HG03521 (cell line): ENCODE measurements around the gene USP10.

Experiments
- ATAC-seq: cut with Tn5 transposase; IDR thresholded peaks from one replicate; pipeline ENCODE4 v1.9.1; 2021; ENCODE audit warnings: mild to moderate bottlenecking, moderate library complexity; ENCODE audit not compliant: unreplicated experiment

Gene USP10

DNA sequence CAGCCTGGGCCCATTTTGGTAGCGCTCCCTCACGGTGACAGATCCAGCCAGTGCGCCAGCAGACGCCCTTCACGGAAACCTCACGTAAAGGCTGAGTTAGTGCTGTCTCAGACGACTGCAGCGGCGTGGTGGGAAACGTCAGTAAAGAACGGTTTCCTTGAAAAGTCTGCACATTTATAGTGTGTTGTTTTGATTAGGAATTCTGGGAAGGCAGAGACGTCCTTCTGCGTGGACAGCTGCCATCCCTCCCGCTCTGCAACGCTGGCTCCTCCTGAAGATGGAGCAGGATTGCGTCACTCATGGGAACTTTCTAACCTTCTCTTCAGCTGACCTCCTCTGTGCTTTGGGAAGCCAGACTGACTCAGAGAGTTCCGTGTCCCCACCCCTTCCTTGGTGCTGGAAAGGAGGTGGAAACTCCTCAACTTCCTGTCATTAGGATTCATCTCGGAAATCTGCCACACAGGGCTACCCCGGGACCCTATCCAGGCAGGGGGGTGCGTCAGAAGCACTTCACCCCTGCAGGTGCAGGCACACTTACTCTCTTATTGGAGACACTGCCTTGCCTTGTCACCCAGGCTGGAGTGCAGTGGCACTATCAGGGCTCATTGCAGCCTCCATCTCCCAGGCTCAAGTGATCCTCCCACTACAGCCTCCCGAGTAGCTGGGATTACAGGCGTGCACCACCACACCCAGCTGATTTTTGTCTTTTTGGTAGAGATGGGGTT is 95.7 kb downstream of the USP10 start:
- no peak for ATAC-seq

DNA sequence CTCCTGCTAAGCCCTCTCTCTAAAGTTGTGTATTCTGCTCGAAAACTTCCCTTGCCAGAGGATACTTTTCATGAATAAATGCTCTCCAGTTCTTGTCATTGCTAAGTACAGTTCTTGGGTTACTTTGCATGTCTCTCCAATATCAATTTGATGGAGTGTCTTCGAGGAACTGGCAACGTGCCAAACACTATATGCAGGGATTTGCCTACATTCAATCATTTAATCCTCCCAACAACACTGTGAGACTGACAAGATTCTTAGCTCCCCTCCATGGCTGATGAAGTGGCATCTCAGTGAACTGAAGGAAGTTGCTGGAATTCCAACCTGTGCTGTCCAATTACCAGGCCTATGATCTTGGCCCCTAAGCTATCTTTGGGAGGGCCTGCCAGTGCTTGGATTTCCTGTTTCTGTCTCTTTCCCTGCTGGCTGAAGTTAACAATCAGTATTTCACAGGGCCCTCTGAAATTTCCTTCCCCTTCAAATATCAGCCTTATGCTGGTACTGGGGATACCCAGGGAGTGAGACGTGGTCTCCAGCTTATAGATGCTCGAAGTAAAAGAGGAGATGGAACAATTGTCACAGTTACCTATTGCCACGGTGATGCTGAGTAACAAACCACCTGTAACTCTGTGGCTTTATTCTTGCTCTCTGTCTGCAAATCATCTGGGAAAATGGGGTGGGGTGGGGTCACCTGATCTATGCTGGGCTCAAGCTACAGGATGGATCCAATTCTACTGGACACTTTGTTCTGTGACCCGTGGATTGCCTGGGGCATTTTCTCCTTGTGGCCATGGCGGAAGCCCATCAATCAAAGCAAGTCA is 100.6 kb downstream of the USP10 start:
- ATAC-seq: no peak

- ATAC-seq: no peak
Measured at GRCh38 chr16:84803146-84803545, 103.3 kb downstream of the USP10 start.

DNA sequence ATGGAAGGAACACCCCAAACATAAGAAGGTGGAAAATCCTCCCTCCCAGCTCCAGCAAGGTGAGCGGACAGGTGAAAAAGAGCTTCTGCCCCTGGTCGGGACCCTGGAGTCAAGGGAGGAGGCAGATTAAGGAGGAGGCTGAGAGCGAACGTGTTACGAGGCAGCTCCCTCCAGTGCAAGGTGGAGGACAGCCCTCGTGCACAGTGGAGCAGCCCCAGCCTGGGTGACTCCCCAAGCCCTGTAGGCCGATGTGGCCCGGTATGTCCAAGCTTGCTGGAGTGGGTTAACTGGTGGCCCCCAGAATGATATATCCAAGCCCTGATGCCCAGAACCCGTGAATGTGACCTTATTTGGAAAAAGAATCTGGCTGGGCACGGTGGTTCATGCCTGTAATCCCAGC is 104.5 kb downstream of the USP10 start:
- no peak for ATAC-seq

- ATAC-seq: no peak
Measured at GRCh38 chr16:84806256-84806889, 106.6 kb downstream of the USP10 start.

DNA sequence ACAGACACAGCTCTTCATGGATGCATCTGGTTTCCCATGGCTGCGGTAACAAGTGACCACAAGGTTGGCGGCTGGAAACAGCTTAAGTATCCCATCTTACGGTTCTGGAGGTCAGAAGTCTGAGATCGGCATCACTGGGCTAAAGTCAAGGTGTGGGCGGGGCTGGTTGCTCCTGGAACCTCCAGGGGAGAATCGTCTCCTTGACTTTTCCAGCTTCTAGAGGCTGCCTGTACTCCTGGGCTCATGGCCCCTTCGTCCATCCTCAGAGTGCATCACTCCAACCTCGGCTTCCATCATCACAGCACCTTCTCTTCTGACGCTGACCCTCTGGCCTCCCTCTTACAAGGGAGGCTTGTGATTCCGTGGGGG is 107.1 kb downstream of the USP10 start:
- ATAC-seq: no peak

- no peak for ATAC-seq
Measured at GRCh38 chr16:84807776-84808175, 108.0 kb downstream of the USP10 start.

- ATAC-seq: no peak
Measured at GRCh38 chr16:84808826-84809225, 109.0 kb downstream of the USP10 start.

DNA sequence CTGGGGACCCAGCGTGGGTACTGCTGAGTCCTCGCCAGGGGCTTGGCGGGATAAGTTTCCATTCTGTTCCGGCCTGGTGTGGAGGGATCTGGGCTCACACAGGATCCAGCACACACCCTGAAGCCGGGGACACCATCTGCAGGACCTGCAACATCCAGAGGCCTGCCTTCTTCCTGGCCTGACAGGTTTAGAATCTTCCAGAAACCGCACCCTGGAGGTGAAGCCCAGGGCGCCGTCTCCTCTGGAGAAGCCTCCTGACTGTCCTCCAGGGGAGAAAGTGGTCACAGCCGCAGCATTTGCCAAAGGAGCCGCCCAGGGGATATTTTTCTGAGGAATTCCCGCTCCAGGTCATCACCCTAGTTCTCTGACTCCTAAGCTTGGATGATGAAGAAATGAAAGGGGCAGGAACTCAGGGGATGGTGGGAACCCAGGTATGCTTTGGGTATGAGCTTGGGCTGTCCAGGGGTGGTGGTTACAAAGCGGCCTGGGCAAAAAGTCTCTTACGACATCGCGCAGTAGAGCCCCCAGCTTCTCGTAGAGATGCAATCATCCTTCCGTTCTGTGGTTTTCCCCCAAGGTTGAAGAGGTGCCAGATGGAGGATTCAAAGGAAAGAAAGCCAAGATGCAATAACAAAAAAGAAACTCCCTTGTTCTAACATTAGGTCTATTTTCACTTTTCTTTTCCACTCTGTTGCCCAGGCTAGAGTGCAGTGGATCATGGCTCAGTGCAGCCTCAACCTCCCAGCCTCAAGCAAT is 110.9 kb downstream of the USP10 start:
- ATAC-seq: no peak

GRCh38 chr16:84811529-84811928 is 111.7 kb downstream of the USP10 start:
- ATAC-seq: no peak

- ATAC-seq: no peak
Measured at GRCh38 chr16:84813141-84813934, 113.5 kb downstream of the USP10 start.

- no peak for ATAC-seq
Measured at GRCh38 chr16:84815462-84815861, 115.7 kb downstream of the USP10 start.

DNA sequence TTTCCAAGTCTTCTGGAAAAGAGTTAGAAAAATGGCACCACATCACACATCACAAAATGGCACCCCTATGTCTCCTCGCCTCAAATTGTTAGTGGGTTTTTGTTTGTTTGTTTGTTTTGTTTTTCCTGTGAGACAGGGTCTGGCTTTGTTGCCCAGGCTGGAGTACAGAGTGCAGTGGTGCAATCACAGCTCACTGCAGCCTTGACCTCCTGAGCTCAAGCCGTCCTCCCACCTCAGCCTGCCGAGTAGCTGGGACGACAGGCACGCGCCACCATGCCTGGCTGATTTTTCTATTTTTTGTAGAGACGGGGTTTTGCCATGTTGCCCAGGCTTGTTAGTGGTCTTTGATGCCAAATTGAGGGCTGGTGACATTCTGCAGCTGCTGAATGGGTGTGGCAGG is 116.2 kb downstream of the USP10 start:
- ATAC-seq: no peak

DNA sequence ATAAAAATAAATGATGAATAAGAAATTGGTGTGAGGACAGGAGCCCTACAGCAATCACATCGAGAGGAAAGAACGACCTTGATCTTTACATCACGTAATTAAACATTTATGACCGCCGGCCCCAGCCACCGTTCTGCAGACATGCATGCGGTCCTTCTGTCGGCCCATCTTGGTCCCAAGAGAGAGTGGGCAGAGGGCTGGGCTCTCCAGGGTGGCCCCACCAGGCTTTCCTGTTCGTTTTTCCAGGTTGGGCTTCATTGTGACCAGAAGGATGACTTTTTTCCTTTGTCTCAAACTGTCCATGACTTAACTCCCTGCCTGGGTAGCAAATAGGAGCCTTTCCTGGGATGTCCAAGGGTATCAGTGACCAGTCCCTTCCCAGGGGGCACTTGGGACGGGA is 116.7 kb downstream of the USP10 start:
- ATAC-seq: no peak

- no peak for ATAC-seq
Measured at GRCh38 chr16:84817206-84817605, 117.4 kb downstream of the USP10 start.

GRCh38 chr16:84817613-84818012 is 117.8 kb downstream of the USP10 start:
- no peak for ATAC-seq

DNA sequence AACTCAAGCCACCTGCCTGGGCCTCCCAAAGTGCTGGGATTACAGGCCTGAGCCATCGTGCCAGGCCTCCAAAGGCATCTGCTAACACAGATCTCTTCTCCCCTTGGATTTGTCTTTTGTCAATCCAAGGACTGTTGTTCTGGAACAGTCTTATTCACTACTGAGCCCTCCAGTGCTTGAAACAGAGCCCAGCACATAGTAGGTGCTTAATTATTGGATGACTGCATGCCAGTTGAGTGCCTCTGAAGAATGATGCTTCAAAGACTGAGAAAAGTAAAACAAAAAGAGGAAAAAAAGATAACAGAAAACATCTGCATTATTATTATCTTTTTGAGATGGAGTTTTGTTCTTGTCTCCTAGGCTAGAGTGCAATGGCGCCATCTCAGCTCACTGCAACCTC is 118.3 kb downstream of the USP10 start:
- ATAC-seq: no peak

DNA sequence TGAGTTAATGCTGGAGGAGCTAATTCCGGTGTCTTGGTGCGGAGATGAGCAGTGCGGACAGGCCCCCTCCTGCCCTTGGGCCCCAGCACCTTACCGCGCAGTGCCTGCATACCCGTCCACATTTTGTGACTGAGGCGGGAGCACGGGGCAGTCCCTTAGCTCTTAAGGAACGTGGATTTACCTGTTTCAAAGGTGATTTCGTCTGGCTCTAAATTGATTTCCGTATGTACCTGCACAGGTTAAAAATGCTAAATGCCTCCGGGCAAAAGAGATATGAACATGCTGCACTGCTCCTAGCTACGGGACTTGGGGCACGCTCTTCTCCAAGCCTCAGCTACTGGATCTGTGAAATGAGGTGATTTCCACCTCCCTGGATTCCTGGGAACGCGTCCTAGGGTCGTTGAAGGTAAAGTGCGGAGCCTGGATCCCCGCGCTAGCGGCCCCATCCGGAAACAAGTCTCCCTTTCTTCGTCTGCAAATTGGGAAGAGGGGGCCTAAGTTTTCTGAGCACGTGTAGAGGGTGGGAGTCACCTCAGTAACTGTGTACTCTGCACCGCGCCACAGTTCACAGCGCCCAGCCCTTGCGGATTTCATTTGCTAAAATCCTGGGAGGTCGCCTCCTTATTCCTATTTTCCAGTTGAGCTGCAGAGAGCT is 119.3 kb downstream of the USP10 start:
- ATAC-seq: no peak

DNA sequence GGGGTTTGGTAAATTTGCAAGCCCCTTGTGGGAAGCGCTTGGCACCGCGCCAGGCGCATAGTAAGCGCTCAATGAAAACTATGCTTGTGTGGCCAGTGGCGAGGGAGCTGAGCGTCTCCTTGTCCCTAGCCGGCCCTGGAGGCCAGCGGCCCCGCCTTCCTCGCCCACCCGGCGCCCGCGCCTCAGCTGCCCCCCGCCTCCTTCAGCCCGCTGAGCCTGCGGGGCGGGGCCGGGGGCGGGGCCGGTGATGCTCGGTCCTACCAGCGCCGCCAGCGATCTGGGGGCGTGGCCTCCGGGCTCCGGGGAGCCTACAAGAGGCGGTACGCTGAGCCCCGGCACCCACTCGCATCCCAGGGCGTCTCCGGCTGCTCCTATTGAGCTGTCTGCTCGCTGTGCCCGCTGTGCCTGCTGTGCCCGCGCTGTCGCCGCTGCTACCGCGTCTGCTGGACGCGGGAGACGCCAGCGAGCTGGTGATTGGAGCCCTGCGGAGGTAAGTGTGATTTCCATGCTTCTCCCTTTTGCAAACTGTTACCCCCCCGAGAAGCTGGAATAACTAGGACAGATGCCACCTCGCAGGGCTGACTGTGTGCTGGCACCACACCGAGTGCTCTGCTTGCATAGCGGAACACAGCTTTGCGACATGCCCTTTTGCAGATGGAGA is 120.0 kb downstream of the USP10 start, which contains the start of gene CRISPLD2:
CRISPLD2 (plus strand) TSS at position 342 of the 661 bp plus-strand sequence. CDS start 18,511 bp downstream, outside the sequence.
- ATAC-seq: peak; percentile 67
